Keratinocyte (primary cell): Measurements from ENCODE around the gene ARSK. TPM values are rescaled to one million over a fixed set of nuclear protein-coding genes. Genes with fewer than 3 reads are reported as not detected.

Source experiments
- DNase-seq: peaks from one replicate; pipeline ENCODE4 v3.0.0-alpha.2; 2011; ENCODE audit warnings: low read depth, missing footprints, low spot score
- FAIRE-seq: peaks from 2 replicates; lab custom pipeline; 2011; peaks lifted over from hg19 to GRCh38; lab: Jason Lieb, UNC
- H2AFZ ChIP-seq: 2 replicates; pipeline ENCODE4 v1.6.0; 2012; ENCODE audit warnings: low read length, control low read depth, inconsistent platforms; ENCODE audit not compliant: control insufficient read depth
- H3K27ac ChIP-seq: 2 replicates; pipeline ENCODE4 v1.5.1; 2011; ENCODE audit warnings: low read length; ENCODE audit not compliant: control insufficient read depth, insufficient read depth
- H3K27me3 ChIP-seq: 3 replicates; pipeline ENCODE4 v1.6.0; 2011; ENCODE audit warnings: low read length; ENCODE audit not compliant: control insufficient read depth, insufficient read depth; ENCODE audit errors: extremely low read depth
- H3K36me3 ChIP-seq, 2 experiments: 2 replicates in 1 of 2; 3 replicates in 1 of 2; pipeline ENCODE4 v1.5.1; 2011; ENCODE audit warnings: low read length in 2 of 2, mild to moderate bottlenecking in 1 of 2; ENCODE audit not compliant: control insufficient read depth in 2 of 2, insufficient read depth in 2 of 2; ENCODE audit errors: extremely low read depth in 1 of 2
- H3K4me1 ChIP-seq: 3 replicates; pipeline ENCODE4 v1.5.1; 2011; ENCODE audit warnings: low read length; ENCODE audit not compliant: control insufficient read depth, insufficient read depth; ENCODE audit errors: extremely low read depth
- H3K4me2 ChIP-seq: 3 replicates; pipeline ENCODE4 v1.6.0; 2011; ENCODE audit warnings: low read depth, low read length; ENCODE audit not compliant: control insufficient read depth, insufficient read depth; ENCODE audit errors: extremely low read depth
- H3K4me3 ChIP-seq, 3 experiments: fragments of 200-600 bp in 1 of 3; sonication (generic) in 1 of 3; 2 replicates in 2 of 3; 3 replicates in 1 of 3; pipeline ENCODE4 v1.5.1; 2011 to 2016; ENCODE audit warnings: low read length in 3 of 3, mild to moderate bottlenecking in 3 of 3, control low read depth in 2 of 3, inconsistent platforms in 1 of 3, low read depth in 1 of 3, mixed read lengths in 1 of 3, mixed run types in 1 of 3, moderate library complexity in 1 of 3; ENCODE audit not compliant: control insufficient read depth in 2 of 3, insufficient read depth in 2 of 3; ENCODE audit errors: extremely low read depth in 1 of 3
- H3K79me2 ChIP-seq: 2 replicates; pipeline ENCODE4 v1.6.0; 2012; ENCODE audit warnings: low read length; ENCODE audit not compliant: control insufficient read depth, insufficient read depth
- H3K9ac ChIP-seq: 3 replicates; pipeline ENCODE4 v1.6.0; 2011; ENCODE audit warnings: low read length; ENCODE audit not compliant: control insufficient read depth, insufficient read depth; ENCODE audit errors: extremely low read depth
- H3K9me1 ChIP-seq: 3 replicates; pipeline ENCODE4 v1.6.0; 2011; ENCODE audit warnings: low read length; ENCODE audit not compliant: control insufficient read depth, insufficient read depth; ENCODE audit errors: extremely low read depth
- H3K9me3 ChIP-seq: 2 replicates; pipeline ENCODE4 v1.5.1; 2012; ENCODE audit warnings: low read depth, low read length; ENCODE audit not compliant: control insufficient read depth
- H4K20me1 ChIP-seq: 3 replicates; pipeline ENCODE4 v1.6.0; 2011; ENCODE audit warnings: low read length; ENCODE audit not compliant: control insufficient read depth, insufficient read depth; ENCODE audit errors: extremely low read depth
- CTCF ChIP-seq, 3 experiments: IDR thresholded peaks in 1 of 3; conservative IDR thresholded peaks in 1 of 3; optimal IDR thresholded peaks in 1 of 3; 2 replicates in 2 of 3; 3 replicates in 1 of 3; pipeline versions ENCODE3 to v1.5.1; 2011; ENCODE audit warnings: low read length in 3 of 3, mild to moderate bottlenecking in 3 of 3, moderate library complexity in 2 of 3, control low read depth in 1 of 3, inconsistent platforms in 1 of 3; ENCODE audit not compliant: insufficient read depth in 2 of 3; ENCODE audit errors: extremely low read depth in 1 of 3
- EZH2 ChIP-seq: IDR thresholded peaks from one replicate; pipeline ENCODE4 v1.6.1; 2012; ENCODE audit warnings: inconsistent platforms, mild to moderate bottlenecking, low read length, moderate library complexity
- dilution Hi-C: fragments of 300-500 bp; cut with MboI; formaldehyde crosslinking; loops from one replicate; pipeline ENCODE4 v1.7.0; 2020; ENCODE audit warnings: low sequenced_read_pairs; ENCODE audit not compliant: extremely low pct_ligation_motif_present
- polyA plus RNA-seq, 5 experiments: library from polyadenylated mRNA; depleted of rRNA in 3 of 5; stranded (reverse) in 3 of 5; stranded (forward) in 1 of 5; unstranded in 1 of 5; fragments of >200 nt; gene quantifications; 1 replicate in 1 of 5; 2 replicates in 3 of 5; 3 replicates in 1 of 5; pipeline versions ENCODE4 v1.2.1 to v1.2.3, GENCODE V29; 2011 to 2012; ENCODE audit warnings: missing spikeins in 2 of 5, low read depth in 1 of 5, low replicate concordance in 1 of 5

The ARSK gene
- polyA plus RNA-seq, 1 donor (not counting 4 experiments of a cell fraction or from before 2014, with no cell fraction given), result 9.3 TPM

GRCh38 chr5:95519151-95519550 is 35.8 kb upstream of the ARSK start:
- Histone ChIP-seq H3K9me1 (no peaks in the 10 kb centered on the region), H3K27me3 (no peaks in the 10 kb centered on the region), H3K9ac (no peak overlapping the region), H3K4me3 (no peak overlapping the region), H3K27ac (no peak overlapping the region), H2AFZ (no peak overlapping the region), H3K4me1 (no peaks in the 10 kb centered on the region), H3K36me3 (peaks cover 9 to 14% of the 10 kb centered on the region in 2 experiments), H3K9me3 (no peaks in the 10 kb centered on the region), H3K79me2 (no peaks in the 10 kb centered on the region), H4K20me1 (no peaks in the 10 kb centered on the region), H3K4me2 (no peak overlapping the region)
- FAIRE-seq (no peak), DNase-seq (no peak)
- TF ChIP-seq EZH2 (no peak), CTCF (optimal IDR thresholded peaks at IDR 0.05 in 1 of 3, IDR thresholded peaks at IDR 0.05 in 1 of 3, conservative IDR thresholded peaks at IDR 0.05 in 1 of 3; ENCODE audit: extremely low read depth in 1 of 3, insufficient read depth in 2 of 3, low read length in 3 of 3) (no peak)
- dilution Hi-C loops, result no loop called here

- Histone ChIP-seq H3K27me3 (no peaks in the 10 kb centered on the region), H3K9ac (no peak overlapping the region), H3K36me3 (peaks cover 7 to 18% of the 10 kb centered on the region in 2 experiments), H3K79me2 (no peaks in the 10 kb centered on the region), H3K4me1 (no peaks in the 10 kb centered on the region), H3K9me1 (no peaks in the 10 kb centered on the region), H3K4me2 (no peak overlapping the region), H4K20me1 (no peaks in the 10 kb centered on the region), H3K27ac (no peak overlapping the region), H2AFZ (no peak overlapping the region), H3K4me3 (no peak overlapping the region), H3K9me3 (no peaks in the 10 kb centered on the region)
- dilution Hi-C loops, result no loop called here
- no peak for TF ChIP-seq EZH2
- no peak for TF ChIP-seq CTCF (optimal IDR thresholded peaks at IDR 0.05 in 1 of 3, IDR thresholded peaks at IDR 0.05 in 1 of 3, conservative IDR thresholded peaks at IDR 0.05 in 1 of 3; ENCODE audit: extremely low read depth in 1 of 3, insufficient read depth in 2 of 3, low read length in 3 of 3)
- DNase-seq (no peak), FAIRE-seq (no peak)
Measured at GRCh38 chr5:95519681-95520080, 35.2 kb upstream of the ARSK start.
